Mucosa of stomach (tissue), 1 donor: Measurements from ENCODE around the gene OR4F3.
"Not testable (repeated sequence)": the region's sequence is repeated elsewhere in the genome, so short reads cannot be mapped to it uniquely, and the experiment has no call there.

Source experiments
- H3K27me3 ChIP-seq: one replicate; pipeline ENCODE4 v1.7.0; 2013; ENCODE audit warnings: mild to moderate bottlenecking, low read length; ENCODE audit not compliant: control insufficient read depth, insufficient read depth
- H3K36me3 ChIP-seq: one replicate; pipeline ENCODE4 v1.7.0; 2013; ENCODE audit warnings: low read length; ENCODE audit not compliant: control insufficient read depth, insufficient read depth
- H3K4me1 ChIP-seq: one replicate; pipeline ENCODE4 v1.7.0; 2013; ENCODE audit warnings: mild to moderate bottlenecking, low read length; ENCODE audit not compliant: control insufficient read depth, insufficient read depth
- H3K4me3 ChIP-seq: one replicate; pipeline ENCODE4 v1.7.0; 2013; ENCODE audit warnings: low read length
- H3K9ac ChIP-seq: one replicate; pipeline ENCODE4 v1.7.0; 2013; ENCODE audit warnings: mild to moderate bottlenecking, low read length, moderate library complexity
- H3K9me3 ChIP-seq: one replicate; pipeline ENCODE4 v1.7.0; 2013; ENCODE audit warnings: mild to moderate bottlenecking, low read length, moderate library complexity; ENCODE audit not compliant: control insufficient read depth
- donor health status: Pancreatic carcinoma.

The OR4F3 gene

GRCh38 chr5:181366968-181367367 is at the start of gene OR4F3:
Gene OR4F3 (plus strand): TSS chr5:181367268.
- H3K9ac ChIP-seq, H3K9me3 ChIP-seq, H3K4me3 ChIP-seq, H3K27me3 ChIP-seq, H3K36me3 ChIP-seq, H3K4me1 ChIP-seq: not testable (repeated sequence)
